Superior temporal gyrus (tissue), 1 donor: ENCODE data around the gene CRADD.

Experiments
- DNase-seq: peaks from one replicate; pipeline ENCODE4 v3.0.0-alpha.2; 2016; ENCODE audit errors: extremely low spot score

Gene CRADD

GRCh38 chr12:93839064-93839463 is 161.9 kb downstream of the CRADD start:
- DNase-seq: no peak

DNA sequence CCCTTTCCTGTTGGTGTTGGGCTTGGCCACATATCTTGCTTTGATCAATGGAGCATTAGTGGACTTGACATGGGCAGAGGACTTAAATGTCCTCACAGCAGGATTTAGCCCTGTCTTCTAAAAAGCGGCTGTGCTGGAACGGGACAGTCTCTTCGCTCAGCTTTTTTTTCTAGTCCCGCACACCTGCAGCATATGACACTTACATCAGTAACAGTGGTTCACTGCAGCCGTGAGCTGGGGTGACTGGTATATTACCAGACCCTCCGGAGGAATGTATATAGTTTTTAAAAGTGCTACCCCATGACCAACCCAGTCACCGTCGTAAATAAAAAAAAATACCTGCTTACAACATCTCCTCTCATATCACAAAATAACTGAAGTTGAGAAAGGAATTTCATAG is 164.5 kb downstream of the CRADD start:
- DNase-seq: no peak

- no peak for DNase-seq
These were observed 167.1 kb downstream of the CRADD start for GRCh38 chr12:93844164-93844784.

GRCh38 chr12:93846936-93847516 is 169.9 kb downstream of the CRADD start:
- no peak for DNase-seq

- DNase-seq: no peak
These were observed 170.6 kb downstream of the CRADD start for GRCh38 chr12:93847517-93848474.

DNA sequence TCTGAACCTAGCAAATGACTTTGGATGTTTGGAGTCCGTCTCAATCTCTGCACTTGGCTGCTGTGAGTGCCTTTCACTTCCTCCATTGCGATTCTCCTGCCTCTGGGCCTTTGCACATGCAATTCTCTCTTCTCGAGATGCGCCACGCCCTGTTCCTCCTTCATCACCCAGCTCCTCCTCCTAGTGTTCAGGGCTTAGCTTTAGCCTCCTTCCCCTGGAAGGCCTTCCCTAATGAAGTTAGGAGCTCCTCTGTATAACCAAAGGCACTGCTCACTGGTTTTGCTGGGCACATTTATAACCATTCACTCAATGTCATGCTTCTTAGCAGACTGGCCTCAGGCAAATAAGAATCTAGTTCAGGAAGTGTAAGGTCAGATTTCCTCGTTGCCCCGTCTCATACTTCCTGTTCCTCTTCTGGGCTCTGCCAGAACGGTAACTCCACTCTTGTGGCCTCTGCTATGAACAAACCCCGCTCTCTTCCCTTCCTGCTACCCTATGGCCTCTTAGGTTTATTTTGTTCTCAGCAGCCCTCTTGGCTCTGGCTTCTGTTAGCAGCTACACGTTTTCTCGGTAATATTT is 171.4 kb downstream of the CRADD start:
- no peak for DNase-seq

DNA sequence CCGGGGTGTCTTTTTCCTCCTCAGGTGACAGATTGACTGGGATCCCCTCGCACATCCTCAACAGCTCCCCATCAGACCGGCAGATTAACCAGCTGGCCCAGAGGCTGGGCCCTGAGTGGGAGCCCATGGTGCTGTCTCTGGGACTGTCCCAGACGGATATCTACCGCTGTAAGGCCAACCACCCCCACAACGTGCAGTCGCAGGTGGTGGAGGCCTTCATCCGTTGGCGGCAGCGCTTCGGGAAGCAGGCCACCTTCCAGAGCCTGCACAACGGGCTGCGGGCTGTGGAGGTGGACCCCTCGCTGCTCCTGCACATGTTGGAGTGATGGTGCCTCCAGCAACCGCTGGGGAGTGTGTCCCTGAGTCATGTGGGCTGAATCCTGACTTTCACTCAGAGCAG is 172.8 kb downstream of the CRADD start:
- DNase-seq: no peak

- no peak for DNase-seq
These were observed 173.5 kb downstream of the CRADD start for GRCh38 chr12:93850481-93851256.

DNA sequence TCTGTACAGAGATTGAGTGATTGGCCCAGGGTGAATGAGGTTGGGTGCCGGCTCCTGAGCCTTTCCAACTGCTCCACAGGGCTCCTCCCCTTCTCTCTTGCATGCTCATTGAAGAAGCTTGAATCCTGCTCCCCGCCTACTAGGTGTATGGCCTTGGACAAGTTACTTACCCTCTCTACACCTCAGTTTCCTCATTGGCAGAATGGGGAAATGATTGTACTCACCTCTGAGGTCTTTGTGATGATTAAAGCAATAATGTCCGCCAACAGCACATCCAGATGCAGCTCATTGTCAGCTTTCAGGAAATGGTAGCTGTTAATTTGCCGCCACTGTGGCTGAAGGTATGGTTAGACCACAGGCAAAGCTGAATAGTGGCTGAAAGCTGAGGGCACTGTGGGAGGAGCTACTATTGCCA is 174.1 kb downstream of the CRADD start:
- no peak for DNase-seq

DNA sequence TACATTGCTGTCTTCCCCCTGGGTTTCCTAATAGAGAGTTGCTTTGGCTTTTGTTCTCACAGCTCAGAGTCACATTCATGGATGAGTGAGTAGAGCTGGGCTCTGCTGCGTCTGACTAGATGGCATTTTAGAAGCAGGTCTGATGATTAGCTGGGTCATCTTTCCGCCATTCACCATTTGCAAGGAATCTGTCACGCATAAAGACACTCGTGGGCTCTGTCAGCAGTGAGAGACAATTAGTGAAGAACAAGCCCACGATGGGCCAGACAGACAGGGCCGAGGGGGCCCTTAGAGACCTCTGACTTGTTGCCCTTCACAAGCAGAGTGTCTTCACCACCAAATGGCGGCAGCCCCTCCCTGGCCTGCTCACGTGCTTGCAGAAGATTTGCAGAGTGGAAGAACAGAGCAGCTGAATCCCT is 175.0 kb downstream of the CRADD start:
- no peak for DNase-seq

- no peak for DNase-seq
These were observed 176.7 kb downstream of the CRADD start for GRCh38 chr12:93853698-93854478.

DNA sequence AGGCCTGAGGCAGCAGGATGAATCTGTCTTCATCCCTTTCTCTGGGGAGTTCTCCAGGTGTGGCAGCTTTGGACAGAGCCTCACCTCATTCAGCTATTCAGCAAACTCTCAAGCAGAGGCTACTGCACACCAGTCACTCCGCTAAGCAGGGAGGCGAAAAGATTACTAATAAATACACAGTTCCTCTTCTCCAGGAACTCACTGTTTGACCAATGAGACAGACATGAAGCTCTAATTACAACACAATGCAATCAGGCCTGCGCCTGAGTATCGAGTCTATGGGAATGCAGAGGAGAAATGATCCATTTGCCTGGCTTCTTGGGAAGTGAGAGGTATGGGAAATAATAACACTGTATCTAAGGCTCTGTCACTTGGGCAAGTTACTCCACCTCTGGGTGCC is 178.1 kb downstream of the CRADD start:
- no peak for DNase-seq

- no peak for DNase-seq
These were observed 179.4 kb downstream of the CRADD start for GRCh38 chr12:93856611-93857010.

GRCh38 chr12:93857279-93857938 is 180.2 kb downstream of the CRADD start:
- no peak for DNase-seq

GRCh38 chr12:93857991-93858447 is 180.8 kb downstream of the CRADD start:
- no peak for DNase-seq

DNA sequence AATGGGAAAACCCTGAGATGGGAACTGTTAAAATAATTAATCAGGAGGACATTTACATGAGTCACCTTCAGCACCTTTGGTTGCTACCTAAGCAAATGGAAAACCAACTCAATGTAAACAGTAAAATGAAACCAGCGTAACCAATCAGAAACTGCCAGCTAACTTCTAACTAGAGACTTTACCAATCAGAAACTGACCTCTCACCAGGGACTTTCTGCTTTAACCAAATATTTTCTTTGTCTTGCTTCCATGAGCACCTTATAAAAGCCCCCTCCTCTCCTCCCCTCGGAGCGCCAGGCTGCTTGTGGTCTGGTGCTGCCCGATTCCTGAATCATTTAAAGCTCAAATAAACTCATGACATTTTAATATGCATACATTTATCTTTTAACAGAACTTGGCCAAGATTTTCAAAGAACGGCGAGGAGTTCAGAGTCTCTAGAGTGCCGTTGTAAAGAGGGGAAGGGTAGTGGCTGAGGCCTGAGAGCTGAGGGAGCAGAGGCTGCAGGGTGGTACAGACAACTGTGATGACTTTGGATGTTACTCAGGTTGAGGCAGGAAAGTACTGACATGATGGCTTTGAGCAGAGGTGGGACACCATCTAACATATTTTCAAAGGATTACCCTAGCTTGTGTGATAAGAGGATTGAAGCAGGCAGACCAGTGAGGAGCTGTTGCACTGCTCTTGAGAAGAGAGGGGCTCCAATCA is 183.6 kb downstream of the CRADD start:
- DNase-seq: no peak

- DNase-seq: no peak
These were observed 185.2 kb downstream of the CRADD start for GRCh38 chr12:93862424-93862823.

- DNase-seq: no peak
These were observed 188.6 kb downstream of the CRADD start for GRCh38 chr12:93865751-93866150.

DNA sequence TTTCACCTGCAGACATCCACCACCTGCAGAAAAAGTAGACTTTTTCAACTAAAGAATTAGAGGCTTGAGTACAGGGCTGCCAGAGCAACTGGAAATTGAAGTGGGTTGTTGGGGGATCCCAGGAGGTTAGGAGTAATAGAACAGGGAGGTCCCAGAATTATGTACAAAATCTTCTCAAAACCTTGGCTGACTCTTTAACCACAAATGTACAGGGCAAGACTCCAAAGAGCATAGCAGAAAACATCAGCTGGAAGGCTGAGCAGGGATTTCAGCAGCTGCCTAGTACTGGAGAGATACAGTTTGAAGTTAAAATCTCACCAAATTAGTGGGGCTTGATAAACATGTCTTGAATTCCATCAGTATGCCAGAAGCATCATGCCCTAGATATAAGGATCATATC is 191.6 kb downstream of the CRADD start:
- DNase-seq: no peak
